HEK293 (cell line): ENCODE data around the gene SYNE1.

ENCODE experiments used
- CTCF ChIA-PET: fragments of 350-600 bp; formaldehyde crosslinking; extraction: SDS; loops from one replicate; lab custom pipeline; 2021; ENCODE audit warnings: antibody characterized with exemption; lab: Yijun Ruan, JAX
- POLR2A ChIA-PET: fragments of 300-600 bp; formaldehyde crosslinking; extraction: SDS; loops from one replicate; lab custom pipeline; 2020; ENCODE audit warnings: antibody characterized with exemption, inconsistent platforms; lab: Yijun Ruan, JAX
- H3K27ac ChIP-seq: fragments of 200-500 bp; sonication (Bioruptor generic); 2 replicates; pipeline ENCODE4 v1.5.1; 2014; ENCODE audit warnings: low read depth, low read length, control low read depth, inconsistent platforms; ENCODE audit errors: extremely low read depth
- H3K36me3 ChIP-seq, 2 experiments: fragments of 200-500 bp in 1 of 2; sonication (Bioruptor generic) in 1 of 2; 1 replicate in 1 of 2; 2 replicates in 1 of 2; pipeline ENCODE4 v1.5.1; 2014 to 2017; ENCODE audit warnings: inconsistent platforms in 2 of 2, low read length in 2 of 2; ENCODE audit not compliant: control insufficient read depth in 2 of 2, insufficient read depth in 1 of 2
- H3K4me1 ChIP-seq: fragments of 200-500 bp; sonication (Bioruptor generic); 2 replicates; pipeline ENCODE4 v1.5.1; 2014; ENCODE audit warnings: mild to moderate bottlenecking, low read length, inconsistent platforms; ENCODE audit not compliant: control insufficient read depth, insufficient read depth
- H3K4me3 ChIP-seq: 2 replicates; pipeline ENCODE4 v1.5.1; 2011; ENCODE audit warnings: low read depth, mild to moderate bottlenecking, control low read depth, low read length, moderate library complexity
- H3K9me3 ChIP-seq: fragments of 200-500 bp; sonication (Bioruptor generic); 2 replicates; pipeline ENCODE4 v1.5.1; 2014; ENCODE audit warnings: low read depth, low read length, inconsistent platforms; ENCODE audit not compliant: control insufficient read depth, insufficient read depth
- ATF2 ChIP-seq: fragments of 450-650 bp; formaldehyde crosslinking; IDR thresholded peaks from 2 replicates; pipeline ENCODE4 v1.5.1; 2016; ENCODE audit warnings: missing biosample characterization, missing genetic modification characterization, low read depth
- BCL11A ChIP-seq: fragments of 450-650 bp; formaldehyde crosslinking; IDR thresholded peaks from 2 replicates; pipeline ENCODE4 v1.5.1; 2016; ENCODE audit warnings: low read depth, missing biosample characterization, missing genetic modification characterization
- BCL6B ChIP-seq: fragments of 450-650 bp; formaldehyde crosslinking; IDR thresholded peaks from 2 replicates; pipeline ENCODE4 v1.5.1; 2017; ENCODE audit warnings: missing biosample characterization, missing genetic modification characterization
- FEZF1 ChIP-seq: fragments of 450-650 bp; formaldehyde crosslinking; IDR thresholded peaks from 2 replicates; pipeline ENCODE4 v1.5.1; 2016; ENCODE audit warnings: missing biosample characterization, missing genetic modification characterization
- HOXD13 ChIP-seq: sonication (generic); formaldehyde crosslinking; IDR thresholded peaks from 2 replicates; pipeline ENCODE4 v1.8.0; 2022; ENCODE audit warnings: missing genetic modification reagents, borderline replicate concordance
- MZF1 ChIP-seq: fragments of 450-650 bp; formaldehyde crosslinking; IDR thresholded peaks from 2 replicates; pipeline ENCODE4 v1.5.1; 2017; ENCODE audit warnings: missing biosample characterization, missing genetic modification characterization, borderline replicate concordance
- PRDM1 ChIP-seq: fragments of 450-650 bp; formaldehyde crosslinking; IDR thresholded peaks from 2 replicates; pipeline ENCODE4; 2016; ENCODE audit warnings: missing biosample characterization, missing genetic modification characterization
- SP2 ChIP-seq: fragments of 450-650 bp; formaldehyde crosslinking; IDR thresholded peaks from 2 replicates; pipeline ENCODE4 v1.5.1; 2016; ENCODE audit warnings: missing biosample characterization, missing genetic modification characterization
- SP3 ChIP-seq: fragments of 450-650 bp; formaldehyde crosslinking; IDR thresholded peaks from 2 replicates; pipeline ENCODE4 v1.5.1; 2016; ENCODE audit warnings: missing biosample characterization, missing genetic modification characterization
- ZBTB48 ChIP-seq: fragments of 450-650 bp; formaldehyde crosslinking; IDR thresholded peaks from 2 replicates; pipeline ENCODE4 v1.5.1; 2016; ENCODE audit warnings: missing biosample characterization, missing genetic modification characterization
- ZBTB49 ChIP-seq: fragments of 450-650 bp; formaldehyde crosslinking; IDR thresholded peaks from 2 replicates; pipeline ENCODE4 v1.5.1; 2016; ENCODE audit warnings: missing biosample characterization, missing genetic modification characterization, low read depth
- ZBTB8A ChIP-seq: fragments of 450-650 bp; formaldehyde crosslinking; IDR thresholded peaks from 2 replicates; pipeline ENCODE4 v1.5.1; 2016; ENCODE audit warnings: missing biosample characterization, missing genetic modification characterization
- ZNF10 ChIP-seq: fragments of 450-650 bp; formaldehyde crosslinking; IDR thresholded peaks from 2 replicates; pipeline ENCODE4 v1.5.1; 2017; ENCODE audit warnings: missing biosample characterization, missing genetic modification characterization
- ZNF175 ChIP-seq: fragments of 450-650 bp; formaldehyde crosslinking; IDR thresholded peaks from 2 replicates; pipeline ENCODE4 v1.5.1; 2016; ENCODE audit warnings: missing biosample characterization, missing genetic modification characterization
- ZNF2 ChIP-seq: fragments of 450-650 bp; formaldehyde crosslinking; IDR thresholded peaks from 2 replicates; pipeline ENCODE4 v1.5.1; 2016; ENCODE audit warnings: missing biosample characterization, missing genetic modification characterization
- ZNF202 ChIP-seq: fragments of 450-650 bp; formaldehyde crosslinking; IDR thresholded peaks from 2 replicates; pipeline ENCODE4 v1.5.1; 2016; ENCODE audit warnings: missing biosample characterization, missing genetic modification characterization, borderline replicate concordance
- ZNF23 ChIP-seq: fragments of 450-650 bp; formaldehyde crosslinking; IDR thresholded peaks from 2 replicates; pipeline ENCODE4 v1.5.1; 2016; ENCODE audit warnings: missing biosample characterization, missing genetic modification characterization, borderline replicate concordance
- ZNF37A ChIP-seq: fragments of 450-650 bp; IDR thresholded peaks from 2 replicates; pipeline ENCODE4 v1.5.1; 2018; ENCODE audit warnings: missing biosample characterization, missing genetic modification characterization
- ZNF426 ChIP-seq: fragments of 450-650 bp; formaldehyde crosslinking; IDR thresholded peaks from 2 replicates; pipeline ENCODE4 v1.5.1; 2017; ENCODE audit warnings: missing biosample characterization, missing genetic modification characterization, mild to moderate bottlenecking, inconsistent platforms, moderate library complexity
- ZNF473 ChIP-seq: fragments of 450-650 bp; formaldehyde crosslinking; IDR thresholded peaks from 2 replicates; pipeline ENCODE4 v1.5.1; 2017; ENCODE audit warnings: missing biosample characterization, missing genetic modification characterization
- ZNF521 ChIP-seq: fragments of 450-650 bp; formaldehyde crosslinking; IDR thresholded peaks from 2 replicates; pipeline ENCODE4 v1.5.1; 2017; ENCODE audit warnings: missing biosample characterization, mild to moderate bottlenecking, missing genetic modification characterization
- ZNF596 ChIP-seq: fragments of 450-650 bp; IDR thresholded peaks from 2 replicates; pipeline ENCODE4 v1.5.0; 2018; ENCODE audit warnings: missing biosample characterization, mild to moderate bottlenecking, missing genetic modification characterization, moderate library complexity
- ZNF623 ChIP-seq: fragments of 450-650 bp; formaldehyde crosslinking; IDR thresholded peaks from 2 replicates; pipeline ENCODE4 v1.5.1; 2016; ENCODE audit warnings: missing biosample characterization, missing genetic modification characterization
- ZNF664 ChIP-seq: fragments of 450-650 bp; formaldehyde crosslinking; IDR thresholded peaks from 2 replicates; pipeline ENCODE4 v1.5.1; 2016; ENCODE audit warnings: missing biosample characterization, missing genetic modification characterization
- ZNF670 ChIP-seq: fragments of 450-650 bp; formaldehyde crosslinking; IDR thresholded peaks from 2 replicates; pipeline ENCODE4 v1.5.1; 2016; ENCODE audit warnings: missing biosample characterization, missing genetic modification characterization, low read depth
- ZNF777 ChIP-seq: fragments of 450-650 bp; formaldehyde crosslinking; IDR thresholded peaks from 2 replicates; pipeline ENCODE4 v1.5.1; 2017; ENCODE audit warnings: missing biosample characterization, missing genetic modification characterization, borderline replicate concordance
- ZNF792 ChIP-seq: fragments of 450-650 bp; formaldehyde crosslinking; IDR thresholded peaks from 2 replicates; pipeline ENCODE4 v1.5.1; 2016; ENCODE audit warnings: missing biosample characterization, missing genetic modification characterization
- TF ChIP-seq, protein P1 (sequence below): fragments of 450-650 bp; formaldehyde crosslinking; IDR thresholded peaks from 2 replicates; pipeline ENCODE4 v1.5.1; 2017; ENCODE audit warnings: missing biosample characterization, missing genetic modification characterization
- TF ChIP-seq, protein P2 (sequence below): sonication (generic); formaldehyde crosslinking; IDR thresholded peaks from 2 replicates; pipeline ENCODE4 v1.8.1; 2022; ENCODE audit warnings: mild to moderate bottlenecking, moderate library complexity, missing genetic modification reagents
- TF ChIP-seq, protein P3 (sequence below): IDR thresholded peaks from 2 replicates; pipeline ENCODE4 v1.6.1; 2011; ENCODE audit warnings: mild to moderate bottlenecking, low read depth, low read length, borderline replicate concordance

Gene SYNE1

GRCh38 chr6:152098683-152099082 lies 538.5 kb downstream of the SYNE1 start (continued):
- no peak for TF ChIP-seq ZNF670
- TF ChIP-seq BCL11A (tag by site-specific recombination): no peak
- no peak for TF ChIP-seq ZNF521
- no peak for TF ChIP-seq ZBTB8A
- no peak for TF ChIP-seq ZNF37A (tag by site-specific recombination)
- no peak for TF ChIP-seq ZNF10 (tag by site-specific recombination)
- TF ChIP-seq ZNF175 (tag by site-specific recombination): no peak
- TF ChIP-seq ZNF664: no peak

DNA sequence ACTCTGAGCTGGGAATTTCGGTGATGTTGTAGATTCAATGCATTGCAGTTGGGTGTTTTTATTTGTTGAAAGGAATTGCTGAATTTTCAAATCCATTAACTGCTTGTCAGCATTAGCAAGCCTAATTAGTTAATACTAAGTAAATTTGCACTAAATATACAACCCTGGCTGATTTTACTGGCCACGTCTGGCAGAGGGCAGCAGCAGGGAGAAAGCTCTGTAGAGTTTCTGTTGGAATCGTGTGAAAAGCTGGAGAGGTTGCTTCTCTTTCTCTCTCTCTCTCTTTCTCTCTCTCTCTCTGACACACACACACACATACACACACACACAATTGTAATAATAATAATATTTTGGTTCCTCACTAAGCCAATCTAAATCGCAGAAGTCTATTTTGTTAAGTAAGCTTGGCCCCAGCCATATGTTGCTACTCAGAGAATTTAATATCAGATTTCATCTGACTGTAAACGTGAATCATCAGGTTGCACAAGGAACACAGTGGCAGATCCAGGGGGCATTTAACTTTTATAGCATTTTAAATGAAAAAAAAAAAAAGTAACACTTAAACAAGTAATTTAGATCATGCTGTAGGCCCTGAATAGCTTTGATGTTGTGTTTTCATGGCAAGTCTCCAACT lies 540.2 kb downstream of the SYNE1 start:
- H3K4me1 ChIP-seq: peaks cover 23% of the 10 kb centered on the region
- ChIA-PET POLR2A (interaction anchor here (1.1 kb wide), 1 partner anchor 12 kb away, joined by 3 read pairs; no protein-coding TSS in a partner anchor), CTCF (interaction anchor here (0.6 to 1.3 kb wide), 9 partner anchors 15 to 490 kb away, joined by 3 to 4 read pairs (median 4); no protein-coding TSS in a partner anchor)
- no peaks in the 10 kb centered on the region for H3K9me3 ChIP-seq
- H3K36me3 ChIP-seq: no peaks in the 10 kb centered on the region
- peak overlapping the region; percentile 37; the same call in 1 of the 2 replicates for H3K27ac ChIP-seq
- H3K4me3 ChIP-seq: no peak overlapping the region
- TF ChIP-seq ZNF473: no peak
- TF ChIP-seq, protein P1, sequence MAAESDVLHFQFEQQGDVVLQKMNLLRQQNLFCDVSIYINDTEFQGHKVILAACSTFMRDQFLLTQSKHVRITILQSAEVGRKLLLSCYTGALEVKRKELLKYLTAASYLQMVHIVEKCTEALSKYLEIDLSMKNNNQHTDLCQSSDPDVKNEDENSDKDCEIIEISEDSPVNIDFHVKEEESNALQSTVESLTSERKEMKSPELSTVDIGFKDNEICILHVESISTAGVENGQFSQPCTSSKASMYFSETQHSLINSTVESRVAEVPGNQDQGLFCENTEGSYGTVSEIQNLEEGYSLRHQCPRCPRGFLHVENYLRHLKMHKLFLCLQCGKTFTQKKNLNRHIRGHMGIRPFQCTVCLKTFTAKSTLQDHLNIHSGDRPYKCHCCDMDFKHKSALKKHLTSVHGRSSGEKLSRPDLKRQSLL (tag by site-specific recombination): no peak
- no peak for TF ChIP-seq MZF1 (tag by site-specific recombination)
- TF ChIP-seq, protein P2, sequence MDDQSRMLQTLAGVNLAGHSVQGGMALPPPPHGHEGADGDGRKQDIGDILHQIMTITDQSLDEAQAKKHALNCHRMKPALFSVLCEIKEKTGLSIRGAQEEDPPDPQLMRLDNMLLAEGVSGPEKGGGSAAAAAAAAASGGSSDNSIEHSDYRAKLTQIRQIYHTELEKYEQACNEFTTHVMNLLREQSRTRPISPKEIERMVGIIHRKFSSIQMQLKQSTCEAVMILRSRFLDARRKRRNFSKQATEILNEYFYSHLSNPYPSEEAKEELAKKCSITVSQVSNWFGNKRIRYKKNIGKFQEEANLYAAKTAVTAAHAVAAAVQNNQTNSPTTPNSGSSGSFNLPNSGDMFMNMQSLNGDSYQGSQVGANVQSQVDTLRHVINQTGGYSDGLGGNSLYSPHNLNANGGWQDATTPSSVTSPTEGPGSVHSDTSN (CRISPR knock-in tag): no peak
- TF ChIP-seq ZNF623 (tag by site-specific recombination): no peak
- TF ChIP-seq ZNF596 (tag by site-specific recombination): 0 out of 2 replicates have a peak, but pooled peaks have one; percentile 23
- TF ChIP-seq, protein P3, sequence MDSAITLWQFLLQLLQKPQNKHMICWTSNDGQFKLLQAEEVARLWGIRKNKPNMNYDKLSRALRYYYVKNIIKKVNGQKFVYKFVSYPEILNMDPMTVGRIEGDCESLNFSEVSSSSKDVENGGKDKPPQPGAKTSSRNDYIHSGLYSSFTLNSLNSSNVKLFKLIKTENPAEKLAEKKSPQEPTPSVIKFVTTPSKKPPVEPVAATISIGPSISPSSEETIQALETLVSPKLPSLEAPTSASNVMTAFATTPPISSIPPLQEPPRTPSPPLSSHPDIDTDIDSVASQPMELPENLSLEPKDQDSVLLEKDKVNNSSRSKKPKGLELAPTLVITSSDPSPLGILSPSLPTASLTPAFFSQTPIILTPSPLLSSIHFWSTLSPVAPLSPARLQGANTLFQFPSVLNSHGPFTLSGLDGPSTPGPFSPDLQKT: no peak
- no peak for TF ChIP-seq BCL6B (tag by site-specific recombination)
- TF ChIP-seq ATF2 (tag by site-specific recombination): no peak
- TF ChIP-seq ZNF23 (tag by site-specific recombination): no peak
- TF ChIP-seq HOXD13 (CRISPR knock-in tag): no peak
- no peak for TF ChIP-seq ZNF792 (tag by site-specific recombination)
- no peak for TF ChIP-seq ZNF2 (tag by site-specific recombination)
- TF ChIP-seq SP2 (tag by site-specific recombination): no peak
- TF ChIP-seq FEZF1 (tag by site-specific recombination): peak; percentile 52; the same call in 1 of the 2 replicates
- TF ChIP-seq ZNF175 (tag by site-specific recombination): no peak
- no peak for TF ChIP-seq ZNF777 (tag by site-specific recombination)
- TF ChIP-seq ZNF426: no peak
- no peak for TF ChIP-seq SP3
- TF ChIP-seq ZNF202 (tag by site-specific recombination): no peak
- TF ChIP-seq PRDM1 (tag by site-specific recombination): peak; percentile 47; the same call in 1 of the 2 replicates
- TF ChIP-seq ZBTB48 (tag by site-specific recombination): no peak
- TF ChIP-seq ZBTB49: no peak
